B cell (primary cell): ENCODE measurements around the gene SLC25A40.

ENCODE experiments used
- EZH2 ChIP-seq: IDR thresholded peaks from 2 replicates; pipeline ENCODE4 v1.6.1; 2012; ENCODE audit warnings: borderline replicate concordance, low read depth, mild to moderate bottlenecking, moderate library complexity, low read length; ENCODE audit not compliant: insufficient read depth, poor library complexity, severe bottlenecking
- TF ChIP-seq, protein P1 (sequence below): fragments of 200-600 bp; IDR thresholded peaks from one replicate; pipeline ENCODE4 v1.8.0; 2022; ENCODE audit warnings: antibody characterized with exemption, mild to moderate bottlenecking

DNA sequence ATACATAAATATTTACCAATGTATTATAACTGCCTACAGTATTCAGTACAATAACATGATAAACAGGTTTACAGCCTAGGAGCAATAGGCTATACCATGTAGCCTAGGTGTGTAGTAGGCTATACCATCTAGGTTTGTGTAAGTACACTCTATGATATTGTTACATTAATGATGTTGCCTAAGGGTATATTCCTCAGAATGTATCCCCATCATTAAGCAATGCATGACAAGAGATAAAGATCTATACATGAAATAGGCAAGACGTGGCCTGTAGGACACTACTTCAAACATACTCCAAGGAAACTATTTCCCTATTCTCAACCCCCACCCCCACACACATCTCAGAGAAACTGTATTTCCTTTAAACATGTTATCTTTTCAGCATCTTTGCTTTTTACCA is 42.6 kb upstream of the SLC25A40 start:
- TF ChIP-seq, protein P1, sequence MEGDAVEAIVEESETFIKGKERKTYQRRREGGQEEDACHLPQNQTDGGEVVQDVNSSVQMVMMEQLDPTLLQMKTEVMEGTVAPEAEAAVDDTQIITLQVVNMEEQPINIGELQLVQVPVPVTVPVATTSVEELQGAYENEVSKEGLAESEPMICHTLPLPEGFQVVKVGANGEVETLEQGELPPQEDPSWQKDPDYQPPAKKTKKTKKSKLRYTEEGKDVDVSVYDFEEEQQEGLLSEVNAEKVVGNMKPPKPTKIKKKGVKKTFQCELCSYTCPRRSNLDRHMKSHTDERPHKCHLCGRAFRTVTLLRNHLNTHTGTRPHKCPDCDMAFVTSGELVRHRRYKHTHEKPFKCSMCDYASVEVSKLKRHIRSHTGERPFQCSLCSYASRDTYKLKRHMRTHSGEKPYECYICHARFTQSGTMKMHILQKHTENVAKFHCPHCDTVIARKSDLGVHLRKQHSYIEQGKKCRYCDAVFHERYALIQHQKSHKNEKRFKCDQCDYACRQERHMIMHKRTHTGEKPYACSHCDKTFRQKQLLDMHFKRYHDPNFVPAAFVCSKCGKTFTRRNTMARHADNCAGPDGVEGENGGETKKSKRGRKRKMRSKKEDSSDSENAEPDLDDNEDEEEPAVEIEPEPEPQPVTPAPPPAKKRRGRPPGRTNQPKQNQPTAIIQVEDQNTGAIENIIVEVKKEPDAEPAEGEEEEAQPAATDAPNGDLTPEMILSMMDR = no peak
- TF ChIP-seq EZH2 = no peak
